Right lobe of liver (tissue), 4 donors: ENCODE measurements around the gene ARL5B.

Source experiments
- CTCF ChIP-seq, 4 donors: fragments of 200-600 bp in 3 of 4; fragments of 450-650 bp in 1 of 4; IDR thresholded peaks; one replicate each; pipeline versions ENCODE4 v1.5.1 to v1.8.0; 2016 to 2022; ENCODE audit warnings: antibody characterized with exemption in 4 of 4, mild to moderate bottlenecking in 2 of 4
- POLR2A ChIP-seq: fragments of 450-650 bp; IDR thresholded peaks from one replicate; pipeline ENCODE4 v1.6.1; 2017; ENCODE audit warnings: antibody characterized with exemption, mild to moderate bottlenecking
- donor health status: DM: no; HTN: no; CAD: no.
- donor health status: DM: no; HTN: no; CAD: no.
- donor health status: DM: no; HTN: yes; CAD: no.

GRCh38 chr10:18660816-18661431 lies 1.7 kb downstream of the ARL5B start:
- TF ChIP-seq CTCF (IDR thresholded peaks at IDR 0.05): no peak
- no peak for TF ChIP-seq POLR2A
